Body of pancreas (tissue), 4 donors: ENCODE results near the gene MRPL34. TPM values are rescaled to one million over a fixed set of nuclear protein-coding genes. Genes with fewer than 3 reads are reported as not detected.

Experiments used
- ATAC-seq: fragments of 150-250 bp; one replicate; pipeline ENCODE4 v1.9.1; 2016
- DNase-seq, 4 donors: peaks; one replicate each; pipeline ENCODE4 v3.0.0-alpha.2; 2019
- H3K27ac ChIP-seq, 4 donors: fragments of 200-600 bp; sonication (generic); 1 replicate in 3 of 4; 2 replicates in 1 of 4; pipeline versions ENCODE4 v1.5.1 to v1.6.1; 2016 to 2019; ENCODE audit warnings: mild to moderate bottlenecking in 1 of 4, mixed read lengths in 1 of 4, moderate library complexity in 1 of 4
- H3K27me3 ChIP-seq, 2 donors: fragments of 200-600 bp; sonication (generic); one replicate each; pipeline ENCODE4 v1.6.0; 2016; ENCODE audit warnings: mild to moderate bottlenecking in 1 of 2
- H3K36me3 ChIP-seq, 2 donors: fragments of 200-600 bp; sonication (generic); replicated peaks in 1 of 2; 2 replicates each; pipeline ENCODE4 v1.5.1; 2016; ENCODE audit warnings: low read depth in 2 of 2; ENCODE audit not compliant: insufficient read depth in 1 of 2
- H3K4me1 ChIP-seq: fragments of 200-600 bp; sonication (generic); one replicate; pipeline ENCODE4 v1.6.0; 2016
- H3K4me3 ChIP-seq, 2 donors: fragments of 200-600 bp; sonication (generic); 1 replicate in 1 of 2; 2 replicates in 1 of 2; pipeline ENCODE4 v1.5.1; 2016 to 2019
- H3K9me3 ChIP-seq, 3 donors: fragments of 200-600 bp; sonication (generic); 1 replicate in 2 of 3; 2 replicates in 1 of 3; pipeline ENCODE4 v1.5.1; 2016
- POLR2A ChIP-seq, 3 donors: fragments of 450-650 bp; IDR thresholded peaks; one replicate each; pipeline ENCODE4 v1.6.1; 2016; ENCODE audit warnings: antibody characterized with exemption in 3 of 3, mild to moderate bottlenecking in 2 of 3
- WGBS, 2 donors: methylation state at CpG; one replicate each; pipeline ENCODE4 v1.1.5; 2017; 5-methylcytosine and 5-hydroxymethylcytosine counted together
- intact Hi-C: fragments of 100-400 bp; cut with DNase I; formaldehyde crosslinking; loops from one replicate; pipeline ENCODE4 v1.15.1; 2023
- total RNA-seq, 2 donors: library from RNA; depleted of rRNA; stranded (reverse); fragments of >200 nt; gene quantifications; one replicate each; pipeline ENCODE4 v1.1.0, GENCODE V29; 2016
- TF ChIP-seq, protein P1 (sequence below), 7 experiments: fragments of 450-650 bp in 4 of 7; fragments of 200-600 bp in 3 of 7; sonication (generic) in 3 of 7; IDR thresholded peaks; one replicate each; pipeline ENCODE4 v1.5.1; 2016 to 2019; ENCODE audit warnings: antibody characterized with exemption in 7 of 7

Gene MRPL34
- total RNA-seq, 2 donors from 2014 or later: 47.7 to 152 TPM

DNA sequence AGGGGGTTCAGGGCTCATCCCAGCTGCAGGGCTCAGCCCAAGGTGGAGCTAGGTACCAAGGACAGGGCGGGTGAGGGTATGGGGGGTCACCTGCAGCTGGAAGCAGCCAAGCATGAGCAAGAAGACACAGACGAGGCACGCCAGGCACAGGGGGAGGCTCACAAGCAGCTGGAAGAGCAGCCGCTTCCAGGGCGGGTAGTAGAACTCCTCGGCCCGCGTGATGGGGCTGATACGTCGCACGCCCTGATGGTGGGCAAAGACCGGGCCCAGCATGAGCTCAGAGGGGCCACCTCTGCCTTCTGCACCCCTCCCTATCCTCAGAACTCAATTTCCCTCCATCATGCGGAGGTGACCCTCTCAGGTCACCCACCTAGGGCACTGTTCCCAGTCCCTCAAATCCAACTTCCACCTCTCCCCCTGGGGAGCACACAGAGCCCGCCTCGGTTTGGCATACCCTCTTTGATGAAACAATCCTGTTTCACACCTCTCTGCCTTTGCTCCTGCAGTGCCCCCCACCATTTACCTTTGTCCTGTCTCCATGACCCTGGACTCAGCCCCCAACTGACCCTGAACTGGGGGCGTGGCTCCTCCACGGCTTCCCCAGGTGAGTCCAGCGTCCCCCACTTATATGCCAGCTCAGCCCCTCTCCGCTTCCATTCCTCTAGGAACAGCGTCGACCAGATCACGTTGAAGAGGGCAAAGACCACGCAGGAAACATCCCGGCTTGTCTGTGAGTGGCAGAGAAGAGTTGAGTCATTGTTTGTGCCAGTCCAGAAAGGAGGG, 24.8 kb downstream of the MRPL34 start:
- Histone ChIP-seq H3K4me3 (no peak overlapping the region), H3K27ac (no peak overlapping the region), H3K9me3 (no peaks in the 10 kb centered on the region), H3K36me3 (no peaks in the 10 kb centered on the region), H3K4me1 (peaks cover 37% of the 10 kb centered on the region), H3K27me3 (no peaks in the 10 kb centered on the region)
- DNase-seq (no peak), ATAC-seq (no peak)
- TF ChIP-seq, protein P1, sequence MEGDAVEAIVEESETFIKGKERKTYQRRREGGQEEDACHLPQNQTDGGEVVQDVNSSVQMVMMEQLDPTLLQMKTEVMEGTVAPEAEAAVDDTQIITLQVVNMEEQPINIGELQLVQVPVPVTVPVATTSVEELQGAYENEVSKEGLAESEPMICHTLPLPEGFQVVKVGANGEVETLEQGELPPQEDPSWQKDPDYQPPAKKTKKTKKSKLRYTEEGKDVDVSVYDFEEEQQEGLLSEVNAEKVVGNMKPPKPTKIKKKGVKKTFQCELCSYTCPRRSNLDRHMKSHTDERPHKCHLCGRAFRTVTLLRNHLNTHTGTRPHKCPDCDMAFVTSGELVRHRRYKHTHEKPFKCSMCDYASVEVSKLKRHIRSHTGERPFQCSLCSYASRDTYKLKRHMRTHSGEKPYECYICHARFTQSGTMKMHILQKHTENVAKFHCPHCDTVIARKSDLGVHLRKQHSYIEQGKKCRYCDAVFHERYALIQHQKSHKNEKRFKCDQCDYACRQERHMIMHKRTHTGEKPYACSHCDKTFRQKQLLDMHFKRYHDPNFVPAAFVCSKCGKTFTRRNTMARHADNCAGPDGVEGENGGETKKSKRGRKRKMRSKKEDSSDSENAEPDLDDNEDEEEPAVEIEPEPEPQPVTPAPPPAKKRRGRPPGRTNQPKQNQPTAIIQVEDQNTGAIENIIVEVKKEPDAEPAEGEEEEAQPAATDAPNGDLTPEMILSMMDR (IDR thresholded peaks at IDR 0.05): no peak
- no peak for TF ChIP-seq POLR2A (IDR thresholded peaks at IDR 0.05)
- intact Hi-C loops: no loop called here
- WGBS, 2 donors: 84 to 91% methylated on average over 22 to 24 of the region's 24 CpGs

DNA sequence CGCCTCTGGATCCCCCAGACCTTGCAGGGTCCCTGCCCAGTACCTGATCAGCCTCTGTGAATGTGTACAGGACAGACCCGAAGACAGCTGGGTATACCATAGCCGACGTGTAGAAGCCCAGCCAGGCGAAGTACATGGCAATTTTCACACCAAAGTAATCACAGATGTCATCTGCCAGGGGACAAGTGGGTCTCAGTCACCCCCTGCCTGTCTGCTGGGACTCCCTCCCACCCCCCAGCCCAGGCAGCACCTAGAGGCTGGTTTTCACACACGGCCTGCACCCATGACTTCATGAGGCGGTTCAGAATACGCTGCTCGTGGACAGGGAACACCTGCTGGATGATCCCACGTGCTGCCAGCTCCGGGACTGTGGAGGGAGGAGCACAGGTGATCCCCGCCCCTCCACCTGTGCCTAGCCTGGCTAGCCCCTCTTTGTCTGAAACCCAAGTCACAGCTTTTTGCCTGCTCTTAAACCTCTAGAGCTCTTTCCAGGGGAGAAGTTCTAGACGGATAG, 25.4 kb downstream of the MRPL34 start:
- Histone ChIP-seq H3K36me3 (no peaks in the 10 kb centered on the region), H3K9me3 (no peaks in the 10 kb centered on the region), H3K27me3 (no peaks in the 10 kb centered on the region), H3K4me1 (peaks cover 42% of the 10 kb centered on the region), H3K27ac (no peak overlapping the region), H3K4me3 (no peak overlapping the region)
- TF ChIP-seq POLR2A (IDR thresholded peaks at IDR 0.05): no peak
- TF ChIP-seq, protein P1 (IDR thresholded peaks at IDR 0.05): no peak
- ATAC-seq (no peak), DNase-seq (no peak)
- intact Hi-C loops: no loop called here
- 70 to 73% methylated on average over 10 to 13 of the region's 13 CpGs for WGBS, 2 donors

- 95 to 98% methylated on average over 6 to 8 of the region's 8 CpGs for WGBS, 2 donors
- DNase-seq (no peak), ATAC-seq (no peak)
- peaks cover 44% of the 10 kb centered on the region for H3K4me1 ChIP-seq
- H3K4me3 ChIP-seq: no peak overlapping the region
- no peaks in the 10 kb centered on the region for H3K27me3 ChIP-seq
- no peaks in the 10 kb centered on the region for H3K9me3 ChIP-seq
- TF ChIP-seq POLR2A (IDR thresholded peaks at IDR 0.05): no peak
- TF ChIP-seq, protein P1 (IDR thresholded peaks at IDR 0.05): no peak
- H3K36me3 ChIP-seq: no peaks in the 10 kb centered on the region
- no peak overlapping the region for H3K27ac ChIP-seq
- intact Hi-C loops: no loop called here
These were observed 26.6 kb downstream of the MRPL34 start for GRCh38 chr19:17332360-17332676.

DNA sequence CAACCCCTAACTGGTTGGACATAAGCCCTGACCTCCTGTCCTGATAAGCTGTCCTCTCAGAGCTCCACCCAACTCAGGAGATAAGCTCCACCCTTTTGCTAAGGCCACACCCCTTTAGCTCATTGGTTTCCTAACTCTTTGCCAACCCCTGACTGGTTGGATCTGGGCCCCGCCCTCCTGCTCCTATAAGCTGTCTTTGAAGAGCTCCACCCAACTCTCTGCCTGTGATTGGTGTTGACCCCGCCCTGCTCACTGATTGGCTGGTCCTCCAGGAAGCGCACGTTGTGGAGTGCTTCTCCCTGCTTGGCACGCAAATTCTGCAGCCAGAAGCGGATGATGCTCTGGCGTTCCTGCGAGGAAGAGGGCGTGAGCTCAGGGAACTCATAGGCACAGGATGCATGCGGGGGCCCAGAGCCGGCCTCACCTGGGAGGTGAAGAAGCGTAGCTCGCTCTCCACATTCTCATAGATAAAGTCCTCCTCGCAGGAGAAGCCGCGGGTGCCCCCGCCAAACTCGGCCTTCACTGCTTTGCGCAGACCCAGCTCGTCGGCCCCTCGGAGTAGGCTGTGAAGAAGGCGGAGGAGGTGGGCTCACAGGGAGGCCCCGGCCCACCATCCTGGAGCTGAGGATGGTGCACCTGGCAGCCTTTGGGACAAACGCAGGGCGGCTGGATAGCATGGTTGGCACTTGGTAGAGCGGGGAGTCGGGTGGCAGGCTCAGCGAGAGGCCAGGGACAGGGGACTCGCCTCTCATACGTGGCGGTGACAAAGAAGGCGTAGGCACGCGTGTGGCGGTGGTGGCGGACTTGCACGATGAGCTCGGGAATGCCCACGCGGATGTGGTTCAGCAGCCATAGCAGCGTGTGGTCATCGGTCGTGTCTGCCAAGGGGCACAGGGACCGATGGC, 27.3 kb downstream of the MRPL34 start:
- H3K4me3 ChIP-seq: no peak overlapping the region
- H3K9me3 ChIP-seq: no peaks in the 10 kb centered on the region
- 93 to 94% methylated on average over 35 to 38 of the region's 45 CpGs for WGBS, 2 donors
- intact Hi-C loops: no loop called here
- H3K27ac ChIP-seq: no peak overlapping the region
- ATAC-seq (no peak), DNase-seq (peak in 2 of 4 donors; percentile 27 to 46)
- no peaks in the 10 kb centered on the region for H3K36me3 ChIP-seq
- no peak for TF ChIP-seq POLR2A (IDR thresholded peaks at IDR 0.05)
- TF ChIP-seq, protein P1 (IDR thresholded peaks at IDR 0.05): no peak
- no peaks in the 10 kb centered on the region for H3K27me3 ChIP-seq
- peaks cover 41% of the 10 kb centered on the region for H3K4me1 ChIP-seq
